AG20443 (cell line): ENCODE data around the gene GRK2.

Experiments used
- DNase-seq: peaks from one replicate; pipeline ENCODE4 v3.0.0; 2012; ENCODE audit warnings: low spot score, mixed read lengths

GRK2 gene

DNA sequence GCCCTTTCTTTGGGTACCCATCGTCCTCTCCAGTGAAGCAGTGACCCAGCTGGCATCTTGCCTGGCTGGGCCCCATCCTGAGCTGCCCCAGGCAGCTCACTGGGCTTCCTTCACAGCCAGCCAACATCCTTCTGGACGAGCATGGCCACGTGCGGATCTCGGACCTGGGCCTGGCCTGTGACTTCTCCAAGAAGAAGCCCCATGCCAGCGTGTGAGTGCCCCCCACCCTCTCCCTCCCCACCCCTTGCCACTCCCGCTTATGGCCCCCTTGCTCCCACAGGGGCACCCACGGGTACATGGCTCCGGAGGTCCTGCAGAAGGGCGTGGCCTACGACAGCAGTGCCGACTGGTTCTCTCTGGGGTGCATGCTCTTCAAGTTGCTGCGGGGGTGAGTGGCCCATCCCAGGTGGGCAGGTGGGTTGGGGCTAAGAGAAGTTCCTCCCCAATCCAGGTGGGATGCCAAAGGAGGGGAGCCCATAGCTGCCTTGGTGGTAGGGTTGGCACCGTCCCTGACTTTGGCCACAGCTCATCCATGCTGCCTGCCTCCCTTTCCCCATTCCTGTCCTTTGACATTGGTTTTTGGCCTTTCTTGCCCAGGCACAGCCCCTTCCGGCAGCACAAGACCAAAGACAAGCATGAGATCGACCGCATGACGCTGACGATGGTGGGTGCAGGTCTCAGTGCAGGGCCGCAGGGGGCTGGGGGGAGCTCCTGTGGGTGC, 16.0 kb downstream of the GRK2 start:
- DNase-seq, result no peak

- DNase-seq, result no peak
Observed at GRCh38 chr11:67282876-67283371, 16.7 kb downstream of the GRK2 start.

DNA sequence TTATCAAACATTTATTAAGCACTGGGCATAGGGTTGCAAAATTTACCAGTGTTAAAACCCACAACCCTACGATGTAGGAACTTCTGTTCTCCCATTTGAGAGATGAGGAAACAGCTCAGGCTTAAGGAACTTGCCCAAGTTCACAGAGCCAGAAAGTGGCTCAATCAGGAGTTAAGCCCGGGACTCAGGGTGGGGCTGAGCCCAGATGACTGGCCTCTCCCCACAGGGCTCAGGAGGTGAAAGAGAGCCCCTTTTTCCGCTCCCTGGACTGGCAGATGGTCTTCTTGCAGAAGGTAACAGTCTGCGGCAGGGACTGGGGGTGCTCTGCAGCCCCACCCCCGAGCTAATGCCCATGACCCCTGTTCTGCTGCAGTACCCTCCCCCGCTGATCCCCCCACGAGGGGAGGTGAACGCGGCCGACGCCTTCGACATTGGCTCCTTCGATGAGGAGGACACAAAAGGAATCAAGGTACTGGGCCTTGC, 17.2 kb downstream of the GRK2 start:
- no peak for DNase-seq

DNA sequence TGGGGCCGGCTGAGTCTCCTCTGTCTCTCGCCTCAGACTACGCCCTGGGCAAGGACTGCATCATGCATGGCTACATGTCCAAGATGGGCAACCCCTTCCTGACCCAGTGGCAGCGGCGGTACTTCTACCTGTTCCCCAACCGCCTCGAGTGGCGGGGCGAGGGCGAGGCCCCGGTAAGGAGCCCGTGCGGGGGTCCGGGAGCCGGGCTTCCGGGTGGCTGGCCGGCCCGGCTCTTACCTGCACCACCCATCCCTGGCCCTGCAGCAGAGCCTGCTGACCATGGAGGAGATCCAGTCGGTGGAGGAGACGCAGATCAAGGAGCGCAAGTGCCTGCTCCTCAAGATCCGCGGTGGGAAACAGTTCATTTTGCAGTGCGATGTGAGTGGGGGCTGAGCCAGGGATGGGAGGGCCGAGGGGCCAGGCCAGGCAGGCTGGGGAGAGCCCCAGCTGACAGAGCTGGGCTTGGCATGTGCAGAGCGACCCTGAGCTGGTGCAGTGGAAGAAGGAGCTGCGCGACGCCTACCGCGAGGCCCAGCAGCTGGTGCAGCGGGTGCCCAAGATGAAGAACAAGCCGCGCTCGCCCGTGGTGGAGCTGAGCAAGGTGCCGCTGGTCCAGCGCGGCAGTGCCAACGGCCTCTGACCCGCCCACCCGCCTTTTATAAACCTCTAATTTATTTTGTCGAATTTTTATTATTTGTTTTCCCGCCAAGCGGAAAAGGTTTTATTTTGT, 18.7 kb downstream of the GRK2 start:
- DNase-seq, result no peak

GRCh38 chr11:67285541-67286498, 19.5 kb downstream of the GRK2 start:
- no peak for DNase-seq

DNA sequence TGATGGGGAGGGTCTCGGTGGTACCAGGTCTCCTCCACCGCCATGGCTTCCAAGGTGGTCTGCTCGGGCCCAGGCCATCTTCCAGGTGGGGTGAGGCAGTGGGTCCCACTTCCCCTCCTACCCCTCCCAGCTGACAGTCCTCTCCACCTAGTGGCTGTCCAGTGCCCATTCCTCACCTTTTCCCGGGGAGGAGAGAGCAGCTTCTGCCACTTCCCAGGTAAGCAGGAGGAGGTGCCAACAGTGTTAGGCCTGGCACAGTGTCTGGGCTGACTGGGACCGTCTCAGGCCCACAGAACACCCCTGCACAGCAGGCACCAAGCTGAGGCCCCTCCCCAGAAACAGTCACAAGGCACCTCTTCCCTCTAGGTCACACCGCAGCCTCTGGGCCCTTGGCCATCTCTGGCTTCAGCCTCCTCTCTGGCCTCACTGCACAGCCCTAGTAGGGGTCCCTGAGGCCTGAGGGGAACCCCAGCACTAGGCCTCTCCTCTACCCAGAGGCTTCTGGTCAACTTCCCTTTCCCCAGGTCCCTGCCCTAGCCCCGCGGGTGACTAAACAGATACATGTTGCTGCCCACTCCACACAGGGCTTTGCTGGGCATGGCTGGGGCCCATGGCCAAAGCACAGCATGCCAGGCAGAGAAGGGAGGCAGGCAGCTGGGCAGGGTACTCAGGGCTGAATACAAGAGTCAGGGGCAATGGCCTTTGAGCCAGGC, 20.5 kb downstream of the GRK2 start:
- no peak for DNase-seq

GRCh38 chr11:67287355-67288197, 21.3 kb downstream of the GRK2 start:
- no peak for DNase-seq

DNA sequence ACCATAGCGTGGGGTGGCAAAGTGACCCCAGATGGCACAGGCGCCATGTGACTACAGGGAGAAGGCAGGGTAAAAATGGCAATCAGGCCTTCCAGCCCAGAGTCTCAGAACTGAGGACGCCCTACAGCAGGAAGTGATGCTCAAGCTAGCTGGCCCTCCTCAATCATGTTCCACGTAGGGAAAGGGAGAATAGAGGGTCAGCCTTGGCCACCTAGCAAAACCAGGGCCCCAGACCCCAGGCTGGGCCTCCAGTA, 21.9 kb downstream of the GRK2 start:
- no peak for DNase-seq

DNA sequence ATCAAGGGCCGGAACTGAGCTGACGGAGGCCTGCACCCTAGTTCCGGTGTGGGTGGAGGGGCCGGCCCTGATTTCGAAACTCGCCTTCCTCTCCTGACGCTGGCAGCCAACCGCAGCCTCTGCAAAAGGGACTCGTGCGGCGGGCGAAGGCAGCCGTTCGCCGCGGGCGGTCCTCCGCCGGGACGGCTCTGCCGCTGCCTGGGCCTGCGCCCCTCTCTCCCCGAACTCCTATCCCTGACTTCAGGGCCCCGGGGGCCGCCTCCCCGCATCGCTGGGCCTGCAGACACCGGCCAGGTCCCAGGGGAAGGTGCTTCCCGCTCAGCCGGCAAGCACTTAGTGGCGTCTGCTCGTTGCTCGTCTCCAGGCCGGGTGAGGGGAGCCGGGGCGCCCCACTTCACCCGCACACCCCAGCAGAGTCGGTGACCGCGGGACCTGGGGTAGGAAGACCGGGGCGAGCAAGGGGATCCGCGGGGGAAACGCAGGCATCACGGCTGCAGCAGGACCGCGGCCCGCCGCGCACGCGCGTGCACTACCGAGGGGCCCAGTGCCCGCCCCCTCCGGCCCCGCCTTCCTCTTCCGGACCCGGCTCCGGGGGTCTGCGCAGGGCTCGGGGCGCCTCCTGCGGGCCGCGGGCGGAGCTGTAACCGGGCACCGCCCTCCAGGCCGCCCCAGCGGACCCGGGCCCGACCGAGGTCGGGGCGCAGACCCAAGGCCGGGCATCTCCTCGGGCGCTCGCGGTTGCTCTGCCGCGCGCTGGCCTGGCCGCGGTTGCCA, 22.4 kb downstream of the GRK2 start:
- DNase-seq, result peak; percentile 95

GRCh38 chr11:67289226-67289650, 23.0 kb downstream of the GRK2 start, which contains the start of gene ANKRD13D:
ANKRD13D (plus strand) TSS chr11:67289303; CDS start chr11:67289461, 158 bp downstream.
- peak; percentile 96 for DNase-seq

- DNase-seq, result no peak
Observed at GRCh38 chr11:67289651-67290479, 23.6 kb downstream of the GRK2 start.

GRCh38 chr11:67290801-67291200, 24.5 kb downstream of the GRK2 start:
- no peak for DNase-seq

- no peak for DNase-seq
Observed at GRCh38 chr11:67291481-67292381, 25.5 kb downstream of the GRK2 start.

DNA sequence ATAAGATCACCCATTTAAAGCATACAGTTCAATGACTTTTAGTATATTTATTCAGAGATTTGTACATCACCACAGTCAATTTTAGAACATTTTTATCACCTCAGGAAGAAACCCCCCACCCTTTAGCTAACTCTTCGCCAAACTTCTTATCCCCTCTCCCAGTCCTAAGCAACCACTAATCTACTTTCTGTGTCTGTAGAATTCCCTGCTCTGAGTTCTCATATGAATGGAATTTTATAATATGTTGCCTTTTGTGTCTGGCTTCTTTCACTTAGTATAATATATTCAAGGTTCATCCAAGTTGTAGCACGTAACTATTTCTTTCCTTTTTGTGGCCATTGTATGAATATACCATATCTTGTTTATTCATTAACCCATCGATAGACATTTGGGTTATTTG, 26.4 kb downstream of the GRK2 start:
- DNase-seq, result no peak

- DNase-seq, result no peak
Observed at GRCh38 chr11:67293090-67293489, 26.8 kb downstream of the GRK2 start.

DNA sequence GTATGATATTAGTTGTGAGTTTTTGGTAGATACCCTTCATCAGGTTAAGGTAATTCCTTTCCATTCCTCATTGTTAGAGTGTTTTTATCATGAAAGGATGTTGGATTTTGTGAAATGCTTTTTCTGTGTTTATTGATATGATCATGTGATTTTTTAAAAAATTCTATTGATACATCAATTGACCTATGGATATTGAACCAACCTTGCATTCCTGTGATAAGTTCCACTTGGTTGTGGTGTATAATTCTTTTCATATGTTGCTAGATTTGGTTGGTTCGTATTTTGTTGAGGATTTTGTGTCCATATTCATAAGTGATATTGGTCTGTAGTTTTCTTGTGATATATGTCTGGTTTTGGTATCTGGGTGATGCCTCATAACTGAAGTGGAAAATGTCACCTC, 29.6 kb downstream of the GRK2 start:
- no peak for DNase-seq

- DNase-seq, result no peak
Observed at GRCh38 chr11:67298786-67299185, 32.5 kb downstream of the GRK2 start.
